ENCODE data around the gene PCLO.

Gene PCLO

GRCh38 chr7:82810558-82811259 is 352.0 kb downstream of the PCLO start:
- no peak for DNase-seq

GRCh38 chr7:82808633-82809032 is 354.1 kb downstream of the PCLO start:
- no peak for DNase-seq

- DNase-seq: no peak
Observed at GRCh38 chr7:82805527-82805960, 357.1 kb downstream of the PCLO start.

GRCh38 chr7:82803411-82803810 is 359.3 kb downstream of the PCLO start:
- no peak for DNase-seq

- no peak for DNase-seq
Observed at GRCh38 chr7:82789883-82790609, 372.6 kb downstream of the PCLO start.

- DNase-seq: no peak
Observed at GRCh38 chr7:82778021-82778420, 384.7 kb downstream of the PCLO start.

- DNase-seq: no peak
Observed at GRCh38 chr7:82762880-82763279, 399.8 kb downstream of the PCLO start.

GRCh38 chr7:82760831-82761230 is 401.9 kb downstream of the PCLO start:
- DNase-seq: no peak

GRCh38 chr7:82760074-82760473 is 402.6 kb downstream of the PCLO start:
- DNase-seq: no peak

- no peak for DNase-seq
Observed at GRCh38 chr7:82755705-82756551, 406.8 kb downstream of the PCLO start.

GRCh38 chr7:82750007-82750406 is 412.7 kb downstream of the PCLO start:
- DNase-seq: no peak

GRCh38 chr7:82745820-82746219 is 416.9 kb downstream of the PCLO start:
- no peak for DNase-seq

GRCh38 chr7:82745117-82745516 is 417.6 kb downstream of the PCLO start:
- DNase-seq: no peak

GRCh38 chr7:82742163-82742562 is 420.5 kb downstream of the PCLO start:
- DNase-seq: no peak

- DNase-seq: no peak
Observed at GRCh38 chr7:82741493-82741892, 421.2 kb downstream of the PCLO start.

- DNase-seq: no peak
Observed at GRCh38 chr7:82740246-82740848, 422.3 kb downstream of the PCLO start.

- DNase-seq: no peak
Observed at GRCh38 chr7:82736633-82737032, 426.1 kb downstream of the PCLO start.

GRCh38 chr7:82732677-82733076 is 430.0 kb downstream of the PCLO start:
- DNase-seq: no peak

GRCh38 chr7:82729172-82730030 is 433.3 kb downstream of the PCLO start:
- DNase-seq: no peak

- no peak for DNase-seq
Observed at GRCh38 chr7:82726038-82726800, 436.5 kb downstream of the PCLO start.

GRCh38 chr7:82723411-82723810 is 439.3 kb downstream of the PCLO start:
- no peak for DNase-seq
